Measurements from ENCODE around the gene RMND5A. TPM values are rescaled to one million over a fixed set of nuclear protein-coding genes. Genes with fewer than 3 reads are reported as not detected.
"Not testable (repeated sequence)": the region's sequence is repeated elsewhere in the genome, so short reads cannot be mapped to it uniquely, and the experiment has no call there.

RMND5A gene, protein sequence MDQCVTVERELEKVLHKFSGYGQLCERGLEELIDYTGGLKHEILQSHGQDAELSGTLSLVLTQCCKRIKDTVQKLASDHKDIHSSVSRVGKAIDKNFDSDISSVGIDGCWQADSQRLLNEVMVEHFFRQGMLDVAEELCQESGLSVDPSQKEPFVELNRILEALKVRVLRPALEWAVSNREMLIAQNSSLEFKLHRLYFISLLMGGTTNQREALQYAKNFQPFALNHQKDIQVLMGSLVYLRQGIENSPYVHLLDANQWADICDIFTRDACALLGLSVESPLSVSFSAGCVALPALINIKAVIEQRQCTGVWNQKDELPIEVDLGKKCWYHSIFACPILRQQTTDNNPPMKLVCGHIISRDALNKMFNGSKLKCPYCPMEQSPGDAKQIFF
- 41.0 and 46.7 TPM in 2 replicates for total RNA-seq (2022)
- Bru-seq, nascent RNA = percentile 79 among the genes with signal in this experiment
- percentile 95 among the genes with signal in this experiment for BruChase-seq, experiment 1, labeled RNA remaining after a 6-hour chase
- BruChase-seq, experiment 2, labeled RNA remaining after a 2-hour chase = percentile 87 among the genes with signal in this experiment
- long read RNA-seq, full-length matches to known transcripts = 41 of 60 reads
- long read RNA-seq, partial matches to known transcripts = 3 of 60 reads
- long read RNA-seq, other reads (novel, unspliced or antisense) = 16 of 60 reads

DNA sequence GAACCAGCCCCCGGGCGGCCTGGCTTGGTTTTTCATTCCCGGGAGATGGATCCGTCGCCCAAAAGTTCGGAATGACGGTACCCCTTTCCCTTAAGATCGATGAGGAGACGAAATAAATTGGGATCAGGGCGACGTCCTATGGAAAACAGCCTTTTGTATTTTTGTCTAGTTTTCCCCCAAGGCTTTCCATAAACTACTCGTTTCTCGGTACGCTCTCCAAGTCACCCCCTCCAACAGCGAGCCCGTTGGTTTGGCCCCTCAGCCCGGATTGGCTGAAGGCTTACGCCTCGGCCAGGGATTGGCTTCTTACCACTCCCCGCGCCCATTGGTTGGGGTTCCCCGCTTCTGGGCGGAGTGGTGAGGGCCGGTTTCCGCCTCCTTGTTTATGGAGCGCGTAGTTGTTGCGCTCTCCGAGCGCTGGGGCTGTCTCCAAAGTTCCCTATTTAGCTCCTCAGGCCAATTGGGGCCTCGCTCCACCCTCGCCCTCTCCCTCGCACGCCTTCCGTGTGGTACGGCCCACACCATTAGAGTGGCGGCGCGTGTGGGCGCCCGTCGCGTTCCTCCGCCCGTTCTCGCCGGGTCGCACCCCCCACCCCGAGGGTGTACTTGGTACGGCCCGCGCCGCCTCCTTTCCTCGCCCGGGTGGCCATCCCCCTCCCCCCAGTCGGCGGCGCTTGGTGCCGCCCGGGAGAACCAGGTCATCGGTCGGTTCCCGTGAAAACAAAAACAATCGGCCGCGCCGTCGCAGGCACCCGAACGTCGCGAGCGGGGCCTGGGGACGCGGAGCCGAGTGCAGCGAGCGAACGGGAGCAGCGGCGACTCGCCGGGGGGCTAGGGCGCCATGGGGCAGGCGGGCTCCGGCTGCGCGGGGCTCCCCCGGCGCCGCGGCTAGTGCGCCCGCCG, at the start of gene RMND5A:
Gene RMND5A, plus strand, starts transcription at position 655 of the 903 bp plus-strand sequence. CDS start 377 bp downstream, outside the sequence.
- CTCF ChIA-PET; BruUV-seq (replicated peaks): not testable (repeated sequence)
- DNase-seq (ENCODE audit: unreplicated experiment) = peak; percentile 84

DNA sequence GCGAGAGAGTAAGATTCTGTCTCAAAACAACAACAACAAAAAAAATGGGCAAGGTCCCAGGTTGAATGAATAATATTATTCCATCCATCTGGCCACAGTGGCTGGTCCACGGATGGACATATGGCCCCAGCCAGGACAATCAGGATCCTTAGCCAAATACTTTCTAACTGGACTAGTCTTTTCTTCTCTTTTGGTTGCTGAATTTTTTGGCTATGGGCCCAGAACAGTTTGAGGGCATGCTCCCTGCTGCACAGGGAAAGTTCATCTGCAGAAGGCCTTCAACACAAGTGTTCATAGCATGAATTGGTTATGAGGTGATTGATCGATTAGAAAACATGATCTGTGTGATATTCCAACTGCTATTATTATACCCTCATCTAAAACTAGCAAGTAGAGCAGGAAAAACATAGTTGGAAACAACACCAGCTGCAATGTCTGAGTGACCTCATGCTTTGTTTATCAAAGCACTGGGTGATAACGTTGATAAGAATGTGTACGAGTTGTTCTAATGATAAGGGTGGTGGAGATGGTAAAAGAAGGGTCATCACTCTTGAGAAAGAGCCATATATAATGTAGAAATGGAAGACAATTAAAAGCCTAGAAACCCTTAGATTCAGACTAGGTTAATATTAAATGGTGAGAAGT, 48.6 kb upstream of the RMND5A start:
- peaks cover 18% of the 10 kb centered on the region for H3K4me1 Mint-ChIP-seq (ENCODE audit: insufficient read depth, unreplicated experiment)
- TF ChIP-seq, protein P1, sequence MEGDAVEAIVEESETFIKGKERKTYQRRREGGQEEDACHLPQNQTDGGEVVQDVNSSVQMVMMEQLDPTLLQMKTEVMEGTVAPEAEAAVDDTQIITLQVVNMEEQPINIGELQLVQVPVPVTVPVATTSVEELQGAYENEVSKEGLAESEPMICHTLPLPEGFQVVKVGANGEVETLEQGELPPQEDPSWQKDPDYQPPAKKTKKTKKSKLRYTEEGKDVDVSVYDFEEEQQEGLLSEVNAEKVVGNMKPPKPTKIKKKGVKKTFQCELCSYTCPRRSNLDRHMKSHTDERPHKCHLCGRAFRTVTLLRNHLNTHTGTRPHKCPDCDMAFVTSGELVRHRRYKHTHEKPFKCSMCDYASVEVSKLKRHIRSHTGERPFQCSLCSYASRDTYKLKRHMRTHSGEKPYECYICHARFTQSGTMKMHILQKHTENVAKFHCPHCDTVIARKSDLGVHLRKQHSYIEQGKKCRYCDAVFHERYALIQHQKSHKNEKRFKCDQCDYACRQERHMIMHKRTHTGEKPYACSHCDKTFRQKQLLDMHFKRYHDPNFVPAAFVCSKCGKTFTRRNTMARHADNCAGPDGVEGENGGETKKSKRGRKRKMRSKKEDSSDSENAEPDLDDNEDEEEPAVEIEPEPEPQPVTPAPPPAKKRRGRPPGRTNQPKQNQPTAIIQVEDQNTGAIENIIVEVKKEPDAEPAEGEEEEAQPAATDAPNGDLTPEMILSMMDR (IDR thresholded peaks at IDR 0.05; ENCODE audit: unreplicated experiment) = no peak
- POLR2A ChIA-PET = interaction anchor here (0.9 to 1.6 kb wide), 2 partner anchors 33 to 49 kb away, joined by 3 to 6 read pairs; no protein-coding TSS in a partner anchor

More for the DNA sequence above, at the start of gene RMND5A:
- H3K27me3 Mint-ChIP-seq (ENCODE audit: insufficient read depth, unreplicated experiment); H3K9me3 Mint-ChIP-seq (ENCODE audit: unreplicated experiment); H3K36me3 Mint-ChIP-seq (ENCODE audit: insufficient read depth, unreplicated experiment); H3K4me1 Mint-ChIP-seq (ENCODE audit: insufficient read depth, unreplicated experiment); intact Hi-C loops (cut with micrococcal nuclease); POLR2A ChIA-PET: not testable (repeated sequence)
- H3K4me3 Mint-ChIP-seq (ENCODE audit: unreplicated experiment) = peak within 1 kb of the TSS; percentile 75
- H3K27ac Mint-ChIP-seq (ENCODE audit: low read depth, unreplicated experiment) = peak within 1 kb of the TSS; percentile 83

DNA sequence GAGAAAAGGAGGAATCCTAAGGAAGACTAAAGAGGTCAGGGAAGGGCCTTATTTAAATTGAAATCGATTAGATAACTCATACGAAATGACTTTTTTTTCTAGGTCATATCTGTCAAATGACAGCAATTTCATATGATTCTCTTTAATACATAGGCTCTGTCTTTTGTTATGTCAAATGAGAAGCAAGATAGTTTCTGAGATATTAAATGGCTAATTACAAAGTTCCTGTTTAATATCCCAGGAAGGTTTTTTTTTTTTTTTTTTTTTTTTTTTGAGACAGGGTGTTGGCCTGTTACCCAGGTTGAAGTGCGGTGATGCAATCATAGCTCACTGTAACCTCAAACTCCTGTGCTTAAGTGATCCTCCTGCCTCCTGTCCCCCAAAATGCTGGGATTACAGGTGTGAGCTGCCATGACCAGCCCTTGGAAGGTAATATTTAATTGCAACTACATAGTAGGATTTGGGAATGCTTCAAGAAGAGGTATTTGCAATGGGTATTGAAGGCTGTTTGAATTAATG, 48.0 kb upstream of the RMND5A start:
- BruUV-seq (replicated peaks) = no TSS peak
- intact Hi-C loops (cut with micrococcal nuclease) = no loop called here
- H3K27ac Mint-ChIP-seq (ENCODE audit: low read depth, unreplicated experiment) = no peak overlapping the region
- no peak for DNase-seq (ENCODE audit: unreplicated experiment)
- H3K36me3 Mint-ChIP-seq (ENCODE audit: insufficient read depth, unreplicated experiment) = no peaks in the 10 kb centered on the region
- TF ChIP-seq, protein P1 (IDR thresholded peaks at IDR 0.05; ENCODE audit: unreplicated experiment) = no peak
- H3K27me3 Mint-ChIP-seq (ENCODE audit: insufficient read depth, unreplicated experiment) = no peaks in the 10 kb centered on the region
- peaks cover 18% of the 10 kb centered on the region for H3K4me1 Mint-ChIP-seq (ENCODE audit: insufficient read depth, unreplicated experiment)
- H3K4me3 Mint-ChIP-seq (ENCODE audit: unreplicated experiment) = no peak overlapping the region
- POLR2A ChIA-PET = interaction anchor here (0.9 to 1.6 kb wide), 2 partner anchors 33 to 49 kb away, joined by 3 to 6 read pairs; no protein-coding TSS in a partner anchor
- CTCF ChIA-PET = no interaction called here
- H3K9me3 Mint-ChIP-seq (ENCODE audit: unreplicated experiment) = peaks cover 6% of the 10 kb centered on the region

More for the DNA sequence above, 48.6 kb upstream of the RMND5A start:
- Mint-ChIP-seq H3K36me3 (ENCODE audit: insufficient read depth, unreplicated experiment) (no peaks in the 10 kb centered on the region), H3K27ac (ENCODE audit: low read depth, unreplicated experiment) (no peak overlapping the region), H3K27me3 (ENCODE audit: insufficient read depth, unreplicated experiment) (no peaks in the 10 kb centered on the region), H3K4me3 (ENCODE audit: unreplicated experiment) (no peak overlapping the region), H3K9me3 (ENCODE audit: unreplicated experiment) (peaks cover 6% of the 10 kb centered on the region)
- intact Hi-C loops (cut with micrococcal nuclease) = no loop called here
- BruUV-seq (replicated peaks) = no TSS peak
- peak; percentile 18 for DNase-seq (ENCODE audit: unreplicated experiment)
- CTCF ChIA-PET = no interaction called here

DNA sequence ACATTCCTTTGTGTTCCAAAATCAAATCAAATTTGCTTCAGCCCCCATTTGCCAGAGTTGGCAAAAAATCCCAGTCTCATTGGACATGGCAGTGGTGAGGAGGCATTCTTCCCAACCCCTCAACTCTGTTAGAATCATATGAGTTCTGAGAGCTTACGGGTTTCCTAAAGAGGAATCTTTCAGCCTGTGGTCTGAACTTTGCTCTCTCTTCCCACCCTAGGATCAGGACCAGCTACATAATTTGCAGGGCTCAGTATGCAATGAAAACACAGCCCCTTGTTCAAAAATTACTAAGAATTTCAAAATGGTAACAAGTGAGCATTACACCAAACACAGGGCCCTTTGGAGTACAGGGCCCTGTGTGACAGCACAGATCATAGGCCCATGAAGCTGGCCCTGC, 47.1 kb upstream of the RMND5A start:
- Mint-ChIP-seq H3K4me3 (ENCODE audit: unreplicated experiment) (no peak overlapping the region), H3K36me3 (ENCODE audit: insufficient read depth, unreplicated experiment) (no peaks in the 10 kb centered on the region), H3K9me3 (ENCODE audit: unreplicated experiment) (peaks cover 6% of the 10 kb centered on the region), H3K27me3 (ENCODE audit: insufficient read depth, unreplicated experiment) (no peaks in the 10 kb centered on the region), H3K4me1 (ENCODE audit: insufficient read depth, unreplicated experiment) (peaks cover 18% of the 10 kb centered on the region), H3K27ac (ENCODE audit: low read depth, unreplicated experiment) (no peak overlapping the region)
- TF ChIP-seq, protein P1 (IDR thresholded peaks at IDR 0.05; ENCODE audit: unreplicated experiment) = no peak
- DNase-seq (ENCODE audit: unreplicated experiment) = no peak
- ChIA-PET POLR2A (interaction anchor here (0.6 kb wide), 1 partner anchor 28 kb away, joined by 3 read pairs; no protein-coding TSS in a partner anchor), CTCF (interaction anchor here (0.8 kb wide), 1 partner anchor 11 kb away, joined by 3 read pairs; no protein-coding TSS in a partner anchor)
- BruUV-seq (replicated peaks) = no TSS peak
- intact Hi-C loops (cut with micrococcal nuclease) = no loop called here
